HG03280 (cell line): ENCODE data around the gene NEIL1.
"Not testable (repeated sequence)": the region's sequence is repeated elsewhere in the genome, so short reads cannot be mapped to it uniquely, and the experiment has no call there.

Experiments
- ATAC-seq: cut with Tn5 transposase; IDR thresholded peaks from one replicate; pipeline ENCODE4 v1.9.1; 2021; ENCODE audit warnings: mild to moderate bottlenecking, moderate library complexity; ENCODE audit not compliant: unreplicated experiment

The NEIL1 gene

GRCh38 chr15:75332093-75332492 is 14.7 kb upstream of the NEIL1 start:
- ATAC-seq = not testable (repeated sequence)

DNA sequence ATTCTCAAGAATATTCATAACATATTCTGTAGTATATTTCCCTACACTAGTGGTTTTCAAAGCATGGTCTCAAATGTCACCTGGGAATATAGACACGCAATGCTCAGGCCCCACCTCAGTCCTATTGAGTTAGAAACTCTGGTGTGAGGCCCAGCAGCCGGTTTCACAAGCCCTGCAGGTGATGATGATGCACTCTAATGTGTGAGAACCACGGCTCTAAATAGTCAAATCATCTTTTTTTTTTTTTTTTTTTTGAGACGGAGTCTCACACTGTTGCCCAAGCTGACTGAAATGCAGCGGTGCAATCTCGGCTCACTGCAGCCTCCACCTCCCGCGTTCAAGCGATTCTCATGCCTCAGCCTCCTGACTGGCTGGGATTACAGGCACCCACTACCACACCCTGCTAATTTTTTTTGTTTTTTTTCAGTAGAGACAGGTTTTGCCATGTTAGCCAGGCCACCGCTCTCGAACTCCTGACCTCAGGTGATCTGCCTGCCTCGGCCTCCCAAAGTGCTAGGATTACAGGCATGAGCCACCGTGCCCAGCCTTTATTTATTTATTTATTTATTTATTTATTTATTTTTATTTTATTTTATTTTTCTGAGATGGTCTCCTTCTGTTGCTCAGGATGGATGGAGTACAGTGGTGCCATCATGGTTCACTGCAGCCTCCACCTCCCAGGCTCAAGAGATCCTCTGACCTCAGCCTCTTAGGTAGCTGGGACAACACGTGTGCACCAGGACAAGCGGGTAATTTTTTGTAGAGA is 13.0 kb upstream of the NEIL1 start:
- ATAC-seq = not testable (repeated sequence)

GRCh38 chr15:75335313-75335704 is 11.5 kb upstream of the NEIL1 start:
- no peak for ATAC-seq

- peak; percentile 72 for ATAC-seq
Measured at GRCh38 chr15:75335705-75336355, 11.0 kb upstream of the NEIL1 start, which contains the start of gene COMMD4. TSS of gene COMMD4 (plus strand) at chr15:75336063. CDS start at chr15:75336090, 27 bp downstream.

GRCh38 chr15:75338661-75339240 is 8.1 kb upstream of the NEIL1 start:
- ATAC-seq = no peak

DNA sequence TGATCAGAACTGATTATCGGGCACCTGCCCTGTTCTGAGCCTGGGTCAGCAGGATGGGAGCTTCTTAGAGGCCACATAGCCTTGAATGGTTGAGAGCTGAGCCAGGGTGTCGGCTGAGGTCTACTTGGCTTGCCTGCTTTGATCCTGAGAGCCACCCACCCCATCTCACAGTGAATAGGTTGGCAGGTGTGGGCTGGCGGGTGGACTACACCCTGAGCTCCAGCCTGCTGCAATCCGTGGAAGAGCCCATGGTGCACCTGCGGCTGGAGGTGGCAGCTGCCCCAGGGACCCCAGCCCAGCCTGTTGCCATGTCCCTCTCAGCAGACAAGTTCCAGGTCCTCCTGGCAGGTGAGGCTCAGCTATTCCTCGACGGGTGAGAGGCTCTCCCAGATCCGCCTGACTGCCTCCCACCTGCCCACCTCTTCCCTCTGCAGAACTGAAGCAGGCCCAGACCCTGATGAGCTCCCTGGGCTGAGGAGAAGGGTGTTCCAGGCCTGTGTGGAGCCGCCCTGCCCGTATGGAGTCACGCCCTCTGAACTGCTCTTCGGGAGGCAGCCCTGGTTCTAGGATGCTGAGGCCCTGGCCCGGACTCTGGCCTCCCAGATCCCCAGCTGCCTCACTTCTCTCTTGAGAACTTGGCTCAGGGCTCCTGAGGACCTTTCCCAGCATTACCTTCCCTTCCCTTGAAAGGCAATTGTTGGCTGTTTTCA is 7.2 kb upstream of the NEIL1 start:
- no peak for ATAC-seq

DNA sequence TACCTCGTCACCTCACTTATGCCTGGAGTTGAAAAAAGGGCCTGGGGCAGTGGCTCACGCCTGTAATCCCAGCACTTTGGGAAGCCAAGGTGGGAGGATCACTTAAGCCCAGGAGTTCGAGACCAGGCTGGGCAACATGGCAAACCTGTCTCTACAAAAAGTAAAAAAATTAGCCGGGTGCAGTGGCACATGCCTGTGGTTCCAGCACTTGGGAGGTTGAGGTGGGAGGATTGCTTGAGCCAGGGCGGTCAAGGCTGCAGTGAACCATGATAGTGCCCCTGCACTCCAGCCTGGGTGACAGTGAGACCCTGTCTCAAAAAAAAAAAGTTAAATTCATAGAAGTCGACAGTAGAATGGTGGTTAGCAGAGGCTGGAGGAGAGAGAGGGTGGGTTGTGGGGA is 4.6 kb upstream of the NEIL1 start:
- ATAC-seq = no peak

- ATAC-seq = not testable (repeated sequence)
Measured at GRCh38 chr15:75343953-75344352, 2.9 kb upstream of the NEIL1 start.

DNA sequence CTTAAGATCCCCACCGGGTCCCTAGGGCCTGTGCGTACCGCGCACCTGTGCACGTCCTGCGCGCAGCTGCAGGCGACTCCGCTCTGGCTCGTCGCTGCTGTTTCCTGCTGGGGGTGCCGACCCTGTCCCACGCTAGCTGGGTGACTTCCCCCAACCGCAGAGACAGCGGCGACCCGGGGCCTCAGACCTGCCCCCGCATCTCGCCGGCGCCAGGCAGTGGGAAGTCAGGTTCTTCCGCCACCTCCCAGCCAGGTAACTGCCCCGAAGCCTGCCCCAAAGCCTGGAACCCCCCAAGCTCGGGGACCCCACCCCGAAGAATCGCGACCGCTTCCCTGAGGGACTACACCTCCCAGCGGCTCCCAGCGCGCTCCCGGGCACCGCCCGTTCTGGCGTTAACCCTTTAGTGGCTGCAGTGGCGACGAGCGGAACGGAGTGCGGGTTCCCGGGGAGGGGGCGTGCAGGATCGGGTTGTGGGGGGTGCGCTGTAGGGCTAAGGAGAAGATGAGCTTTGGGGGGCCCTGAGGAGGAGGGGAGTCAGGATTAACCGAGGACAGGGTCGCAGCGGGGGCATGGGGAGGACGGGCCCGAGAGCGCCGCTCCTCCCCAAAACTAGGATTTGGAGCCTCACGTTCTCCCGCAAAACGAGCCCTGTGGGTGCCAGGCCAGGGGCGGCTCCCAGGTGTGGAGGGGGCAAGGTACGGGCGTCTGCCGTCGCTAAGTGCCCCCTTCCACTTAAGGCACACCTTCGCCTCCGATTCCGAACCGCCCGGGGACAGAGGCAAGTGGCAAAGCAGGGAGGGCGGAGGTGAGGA is 589 bp downstream of the NEIL1 start:
- no peak for ATAC-seq

- no peak for ATAC-seq
Measured at GRCh38 chr15:75348034-75348561, 1.3 kb downstream of the NEIL1 start.

DNA sequence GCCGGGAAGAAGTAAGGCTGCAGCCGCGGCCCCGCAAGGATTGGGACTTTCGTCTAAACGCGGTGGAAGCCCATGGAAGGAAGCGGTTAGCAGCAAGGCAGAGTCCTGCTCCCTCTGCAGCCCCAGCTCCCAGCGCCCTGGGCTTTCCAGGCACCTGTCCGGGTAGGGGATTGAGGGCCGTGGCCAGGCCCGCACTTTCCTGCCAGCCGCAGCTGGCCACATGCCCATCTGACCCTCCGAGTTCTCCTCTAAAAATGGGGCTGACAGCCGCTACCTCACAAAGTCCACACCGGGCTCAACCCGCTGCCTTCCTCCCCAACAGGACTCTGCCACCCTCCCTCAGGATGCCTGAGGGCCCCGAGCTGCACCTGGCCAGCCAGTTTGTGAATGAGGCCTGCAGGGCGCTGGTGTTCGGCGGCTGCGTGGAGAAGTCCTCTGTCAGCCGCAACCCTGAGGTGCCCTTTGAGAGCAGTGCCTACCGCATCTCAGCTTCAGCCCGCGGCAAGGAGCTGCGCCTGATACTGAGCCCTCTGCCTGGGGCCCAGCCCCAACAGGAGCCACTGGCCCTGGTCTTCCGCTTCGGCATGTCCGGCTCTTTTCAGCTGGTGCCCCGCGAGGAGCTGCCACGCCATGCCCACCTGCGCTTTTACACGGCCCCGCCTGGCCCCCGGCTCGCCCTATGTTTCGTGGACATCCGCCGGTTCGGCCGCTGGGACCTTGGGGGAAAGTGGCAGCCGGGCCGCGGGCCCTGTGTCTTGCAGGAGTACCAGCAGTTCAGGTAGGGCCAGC is 1.9 kb downstream of the NEIL1 start:
- ATAC-seq = no peak

DNA sequence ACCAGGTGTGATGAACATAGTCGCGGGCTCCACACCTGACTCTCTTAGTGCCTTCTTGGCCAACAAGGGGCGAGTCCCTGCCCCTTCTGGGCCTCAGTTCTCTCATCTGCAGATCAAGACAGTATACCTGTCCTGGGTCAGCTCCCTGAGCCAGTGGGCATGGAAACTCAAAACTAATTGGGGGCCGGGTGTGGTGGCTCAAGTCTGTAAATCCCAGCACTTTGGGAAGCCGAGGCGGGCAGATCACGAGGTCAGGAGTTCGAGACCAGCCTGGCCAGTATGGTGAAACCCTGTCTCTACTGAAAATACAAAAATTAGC is 2.5 kb downstream of the NEIL1 start:
- ATAC-seq = not testable (repeated sequence)

DNA sequence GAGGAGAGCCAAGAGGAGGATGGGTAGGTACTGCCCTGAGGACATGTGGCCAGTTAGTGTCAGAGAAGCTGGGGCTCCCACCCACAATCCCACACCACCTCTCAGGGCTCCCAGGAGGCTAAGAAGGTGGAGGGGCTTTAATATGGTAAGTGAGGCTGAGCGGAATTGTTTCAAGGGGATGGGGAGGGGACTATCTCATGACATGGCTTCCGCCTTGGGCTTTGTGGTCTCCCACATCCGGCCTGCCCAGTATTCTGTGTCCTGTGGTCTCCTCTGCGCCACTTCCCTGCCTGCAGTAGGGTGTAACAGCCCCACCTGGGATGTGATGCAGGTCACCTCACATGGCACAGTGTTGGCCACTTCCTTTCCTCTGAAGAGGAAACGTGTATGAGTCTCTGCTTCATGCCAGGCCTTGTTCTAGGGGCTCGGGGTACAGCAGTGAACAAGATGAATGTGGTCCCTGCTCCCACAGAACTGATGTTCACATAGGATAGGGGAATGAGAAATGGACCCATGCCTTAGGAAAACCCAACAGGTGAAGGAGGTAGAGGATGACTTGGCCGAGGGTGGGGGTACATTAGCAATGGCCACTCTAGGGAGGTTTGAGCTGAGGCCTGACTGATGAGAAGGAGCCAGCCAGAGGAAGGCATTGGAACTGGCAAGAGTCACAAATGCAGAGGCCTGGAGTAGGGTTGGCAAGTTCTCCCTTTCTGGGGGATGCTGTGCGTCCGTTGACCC is 3.2 kb downstream of the NEIL1 start:
- ATAC-seq = no peak

DNA sequence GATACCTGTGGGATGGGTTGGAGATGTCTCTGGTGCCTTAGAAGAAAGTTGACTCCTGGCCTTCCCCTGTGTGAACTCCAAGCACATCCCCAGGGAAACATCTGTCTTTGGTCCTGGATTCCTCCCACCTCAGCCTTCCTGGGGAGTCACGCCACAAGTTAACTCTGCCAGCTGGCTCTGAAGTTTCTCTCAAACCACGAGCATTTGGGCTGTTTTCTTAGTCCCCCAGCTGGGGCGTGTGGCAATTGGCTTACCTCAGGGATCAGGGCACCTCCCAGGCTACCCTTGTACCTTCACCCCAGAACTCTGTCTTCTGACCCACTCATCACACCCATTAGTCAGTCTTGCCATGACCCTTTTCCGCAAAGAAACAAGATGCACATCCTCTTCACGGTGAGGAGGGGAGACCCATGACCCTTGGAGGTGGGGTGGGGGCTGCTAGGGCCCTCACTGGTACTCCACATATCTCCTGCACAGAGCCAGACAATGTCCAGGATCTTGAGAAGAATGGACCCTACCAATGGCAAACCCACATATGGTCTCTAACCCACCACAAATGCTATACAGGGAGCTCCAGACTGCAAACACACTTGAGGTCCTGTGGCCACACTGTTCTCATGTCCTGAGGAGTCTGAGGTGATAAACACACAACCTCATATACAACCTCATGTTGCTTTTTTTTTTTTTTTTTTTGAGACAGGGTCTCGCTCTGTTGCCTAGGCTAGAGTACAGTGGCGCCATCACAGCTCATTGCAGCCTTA is 3.9 kb downstream of the NEIL1 start:
- ATAC-seq = no peak

- no peak for ATAC-seq
Measured at GRCh38 chr15:75352186-75353080, 5.6 kb downstream of the NEIL1 start.

- no peak for ATAC-seq
Measured at GRCh38 chr15:75353604-75354003, 6.8 kb downstream of the NEIL1 start.

DNA sequence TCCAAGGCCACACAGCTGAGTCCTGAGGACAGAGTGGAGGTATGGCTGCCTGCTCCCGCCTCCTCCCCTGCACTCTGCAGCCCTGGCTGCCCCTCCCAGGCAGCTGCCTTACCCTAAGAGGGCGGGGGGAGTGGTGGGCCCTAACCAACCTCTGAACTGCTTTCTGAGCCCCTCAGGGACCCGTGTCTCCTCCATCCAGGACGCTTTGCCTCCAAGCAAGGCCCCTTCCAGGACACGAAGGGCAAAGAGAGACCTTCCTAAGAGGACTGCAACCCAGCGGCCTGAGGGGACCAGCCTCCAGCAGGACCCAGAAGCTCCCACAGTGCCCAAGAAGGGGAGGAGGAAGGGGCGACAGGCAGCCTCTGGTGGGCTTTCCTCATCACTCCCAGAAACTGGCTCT is 7.6 kb downstream of the NEIL1 start:
- ATAC-seq = no peak
